Measurements from ENCODE around the gene C1orf87. TPM values are rescaled to one million over a fixed set of nuclear protein-coding genes. Genes with fewer than 3 reads are reported as not detected.

The C1orf87 gene
- total RNA-seq, 2 donors from 2014 or later: not detected

GRCh38 chr1:60078182-60078581 is 4.6 kb upstream of the C1orf87 start:
- Mint-ChIP-seq H3K36me3 (ENCODE audit: low read depth) (no peaks in the 10 kb centered on the region), H3K4me3 (no peak overlapping the region)
- 90 to 100% methylated on average over 1 to 4 of the region's 4 CpGs for WGBS, 2 experiments (ENCODE audit: insufficient coverage in 1 of 2, insufficient read length in 1 of 2)

GRCh38 chr1:60071296-60071695 is 2.3 kb downstream of the C1orf87 start:
- H3K9ac ChIP-seq (ENCODE audit: extremely low read depth, low read length, poor library complexity, severe bottlenecking): no peak overlapping the region
- Mint-ChIP-seq H3K36me3 (ENCODE audit: low read depth) (no peaks in the 10 kb centered on the region), H3K27me3 (ENCODE audit: insufficient read depth) (peaks cover 45% of the 10 kb centered on the region), H3K4me3 (no peak overlapping the region), H3K4me1 (peaks cover 3% of the 10 kb centered on the region), H3K9me3 (no peaks in the 10 kb centered on the region), H3K27ac (no peak overlapping the region)
- no peaks in the 10 kb centered on the region for H3K4me1 ChIP-seq (ENCODE audit: control insufficient read depth, insufficient read depth, low read length)
- TF ChIP-seq CTCF (conservative IDR thresholded peaks at IDR 0.05): no peak
- peaks cover 32% of the 10 kb centered on the region for H3K27me3 ChIP-seq (ENCODE audit: control insufficient read depth, insufficient read depth, low read length, poor library complexity, severe bottlenecking)
- no peak overlapping the region for H3K27ac ChIP-seq (ENCODE audit: low read depth, low read length)
- no peak for DNase-seq
- 67% methylated on average over 1 of the region's 1 CpG; no CpG with 5 or more reads in 1 of the 2 experiments for WGBS, 2 experiments (ENCODE audit: insufficient coverage in 1 of 2, insufficient read length in 1 of 2)
- H3K9me3 ChIP-seq (ENCODE audit: control insufficient read depth, low read length): no peaks in the 10 kb centered on the region
- no peaks in the 10 kb centered on the region for H3K36me3 ChIP-seq (ENCODE audit: control insufficient read depth, insufficient read depth, low read length)
- H3K4me3 ChIP-seq (ENCODE audit: low read length): no peak overlapping the region

More at GRCh38 chr1:60078182-60078581, 4.6 kb upstream of the C1orf87 start:
- Histone ChIP-seq H3K36me3 (ENCODE audit: control insufficient read depth, insufficient read depth, low read length) (no peaks in the 10 kb centered on the region), H3K9ac (ENCODE audit: extremely low read depth, low read length, poor library complexity, severe bottlenecking) (no peak overlapping the region), H3K4me1 (ENCODE audit: control insufficient read depth, insufficient read depth, low read length) (no peaks in the 10 kb centered on the region), H3K27ac (ENCODE audit: low read depth, low read length) (no peak overlapping the region), H3K9me3 (ENCODE audit: control insufficient read depth, low read length) (no peaks in the 10 kb centered on the region), H3K27me3 (ENCODE audit: control insufficient read depth, insufficient read depth, low read length, poor library complexity, severe bottlenecking) (peaks cover 12% of the 10 kb centered on the region), H3K4me3 (ENCODE audit: low read length) (no peak overlapping the region)
- TF ChIP-seq CTCF (conservative IDR thresholded peaks at IDR 0.05): no peak
- peaks cover 25% of the 10 kb centered on the region for H3K27me3 Mint-ChIP-seq (ENCODE audit: insufficient read depth)
- peaks cover 3% of the 10 kb centered on the region for H3K4me1 Mint-ChIP-seq
- H3K9me3 Mint-ChIP-seq: no peaks in the 10 kb centered on the region
- DNase-seq: no peak
- H3K27ac Mint-ChIP-seq: no peak overlapping the region

- Mint-ChIP-seq H3K4me3 (no peak overlapping the region), H3K27me3 (ENCODE audit: insufficient read depth) (peaks cover 34% of the 10 kb centered on the region), H3K36me3 (ENCODE audit: low read depth) (no peaks in the 10 kb centered on the region), H3K4me1 (peaks cover 3% of the 10 kb centered on the region), H3K9me3 (no peaks in the 10 kb centered on the region), H3K27ac (no peak overlapping the region)
- WGBS, 2 experiments (ENCODE audit: insufficient coverage in 1 of 2, insufficient read length in 1 of 2): 90 to 92% methylated on average over 1 of the region's 1 CpG
- Histone ChIP-seq H3K4me3 (ENCODE audit: low read length) (no peak overlapping the region), H3K27me3 (ENCODE audit: control insufficient read depth, insufficient read depth, low read length, poor library complexity, severe bottlenecking) (peaks cover 32% of the 10 kb centered on the region), H3K27ac (ENCODE audit: low read depth, low read length) (no peak overlapping the region), H3K9ac (ENCODE audit: extremely low read depth, low read length, poor library complexity, severe bottlenecking) (no peak overlapping the region), H3K36me3 (ENCODE audit: control insufficient read depth, insufficient read depth, low read length) (no peaks in the 10 kb centered on the region), H3K4me1 (ENCODE audit: control insufficient read depth, insufficient read depth, low read length) (no peaks in the 10 kb centered on the region), H3K9me3 (ENCODE audit: control insufficient read depth, low read length) (no peaks in the 10 kb centered on the region)
- DNase-seq: no peak
- TF ChIP-seq CTCF (conservative IDR thresholded peaks at IDR 0.05): no peak
Measured at GRCh38 chr1:60069691-60070090, 3.9 kb downstream of the C1orf87 start.

All from endodermal cell (in vitro differentiated cells).